Brain microvascular endothelial cell (primary cell): ENCODE results near the gene EFHC1.

ENCODE experiments used
- DNase-seq: peaks from one replicate; pipeline ENCODE4 v3.0.0-alpha.2; 2020
- H3K27ac ChIP-seq: fragments of 250-450 bp; sonication (Bioruptor Pico); 2 replicates; pipeline ENCODE4 v1.5.1; 2020; ENCODE audit warnings: mild to moderate bottlenecking, moderate library complexity
- H3K27me3 ChIP-seq: fragments of 250-450 bp; sonication (Bioruptor Pico); replicated peaks from 2 replicates; pipeline ENCODE4 v1.5.1; 2020; ENCODE audit warnings: mild to moderate bottlenecking
- H3K36me3 ChIP-seq: fragments of 250-450 bp; sonication (Bioruptor Pico); replicated peaks from 2 replicates; pipeline ENCODE4 v1.5.1; 2020; ENCODE audit warnings: mild to moderate bottlenecking
- H3K4me3 ChIP-seq: 2 replicates; pipeline ENCODE4 v1.5.1; 2011; ENCODE audit warnings: low read depth, mild to moderate bottlenecking, control low read depth, low read length, moderate library complexity
- CTCF ChIP-seq: IDR thresholded peaks from 2 replicates; pipeline ENCODE4 v1.5.1; 2011; ENCODE audit warnings: low read depth, mild to moderate bottlenecking, moderate library complexity, low read length, control low read depth, inconsistent platforms; ENCODE audit errors: missing control alignments
- in situ Hi-C: cut with HindIII; loops from 2 replicates; pipeline ENCODE4 v1.10.0; 2017; ENCODE audit warnings: low sequenced_read_pairs, low pct_ligation_motif_present

The EFHC1 gene

GRCh38 chr6:52566201-52566600 lies 146.1 kb downstream of the EFHC1 start:
- Histone ChIP-seq H3K27me3 (no peaks in the 10 kb centered on the region), H3K36me3 (peaks cover 16% of the 10 kb centered on the region), H3K27ac (peak overlapping the region; percentile 98), H3K4me3 (no peak overlapping the region)
- no peak for TF ChIP-seq CTCF
- no peak for DNase-seq
- in situ Hi-C loops = no loop called here

- no peak overlapping the region for H3K4me3 ChIP-seq
- no peak for TF ChIP-seq CTCF
- H3K27ac ChIP-seq = peak overlapping the region; percentile 98
- H3K27me3 ChIP-seq = no peaks in the 10 kb centered on the region
- DNase-seq = peak; percentile 100
- in situ Hi-C loops = no loop called here
- H3K36me3 ChIP-seq = peaks cover 18% of the 10 kb centered on the region
Observed at GRCh38 chr6:52566853-52567279, 146.7 kb downstream of the EFHC1 start.

- TF ChIP-seq CTCF = no peak
- Histone ChIP-seq H3K36me3 (peaks cover 21% of the 10 kb centered on the region), H3K27me3 (no peaks in the 10 kb centered on the region), H3K27ac (peak overlapping the region; percentile 98), H3K4me3 (no peak overlapping the region)
- DNase-seq = no peak
- in situ Hi-C loops = no loop called here
Observed at GRCh38 chr6:52568320-52568719, 148.2 kb downstream of the EFHC1 start.

- in situ Hi-C loops = no loop called here
- TF ChIP-seq CTCF = no peak
- H3K27ac ChIP-seq = peak overlapping the region; percentile 17
- no peak for DNase-seq
- H3K36me3 ChIP-seq = peaks cover 20% of the 10 kb centered on the region
- no peak overlapping the region for H3K4me3 ChIP-seq
- H3K27me3 ChIP-seq = no peaks in the 10 kb centered on the region
Observed at GRCh38 chr6:52570291-52570700, 150.2 kb downstream of the EFHC1 start.

- TF ChIP-seq CTCF = no peak
- Histone ChIP-seq H3K4me3 (no peak overlapping the region), H3K27me3 (no peaks in the 10 kb centered on the region), H3K27ac (peak overlapping the region; percentile 44), H3K36me3 (peaks cover 20% of the 10 kb centered on the region)
- DNase-seq = no peak
- in situ Hi-C loops = no loop called here
Observed at GRCh38 chr6:52571099-52571755, 151.1 kb downstream of the EFHC1 start.

GRCh38 chr6:52572536-52572935 lies 152.4 kb downstream of the EFHC1 start:
- Histone ChIP-seq H3K27me3 (no peaks in the 10 kb centered on the region), H3K36me3 (peaks cover 20% of the 10 kb centered on the region), H3K27ac (peak overlapping the region; percentile 92), H3K4me3 (no peak overlapping the region)
- DNase-seq = no peak
- in situ Hi-C loops = no loop called here
- TF ChIP-seq CTCF = no peak
